Natural killer cell treated with Interleukin-12 subunit alpha and Interleukin-12 subunit beta and Interleukin-15 and Interleukin-18, amount 100 ng/mL, for 72 hours (primary cell): Measurements from ENCODE around the gene ARPP21. TPM values are rescaled to one million over a fixed set of nuclear protein-coding genes. Genes with fewer than 3 reads are reported as not detected.

Experiments used
- ATAC-seq, 2 donors: fragments of 150-1000 bp; cut with Tn5 transposase in 1 of 2; sonication (Bioruptor Pico), chemical (Tn5 transposase) in 1 of 2; 2 replicates each; pipeline ENCODE4 v1.10.0; 2021
- DNase-seq: peaks from one replicate; pipeline ENCODE4 v3.0.0; 2022; ENCODE audit warnings: low spot score
- H3K27ac Mint-ChIP-seq, 2 donors: 1 replicate in 1 of 2; 2 replicates in 1 of 2; pipeline ENCODE4 v1.8.0; 2022; ENCODE audit warnings: mixed read lengths in 2 of 2, mild to moderate bottlenecking in 1 of 2, moderate library complexity in 1 of 2
- H3K27me3 Mint-ChIP-seq, 2 donors: 1 replicate in 1 of 2; 2 replicates in 1 of 2; pipeline ENCODE4 v1.8.0; 2022; ENCODE audit warnings: mixed read lengths in 2 of 2
- H3K36me3 Mint-ChIP-seq: one replicate; pipeline ENCODE4 v1.8.0; 2022; ENCODE audit warnings: mixed read lengths
- H3K4me1 Mint-ChIP-seq, 2 donors: 1 replicate in 1 of 2; 2 replicates in 1 of 2; pipeline ENCODE4 v1.8.0; 2022; ENCODE audit warnings: low read depth in 2 of 2, mixed read lengths in 2 of 2, mild to moderate bottlenecking in 1 of 2
- H3K4me3 Mint-ChIP-seq: one replicate; pipeline ENCODE4 v1.8.0; 2022; ENCODE audit warnings: mixed read lengths
- H3K9me3 Mint-ChIP-seq: 2 replicates; pipeline ENCODE4 v1.8.0; 2022; ENCODE audit warnings: mixed read lengths
- total RNA-seq, 2 donors: library from RNA; stranded (reverse); gene quantifications; one replicate each; pipeline ENCODE4 v1.2.3, GENCODE V29; 2022

ARPP21 gene
- total RNA-seq, 2 donors from 2014 or later = not detected

DNA sequence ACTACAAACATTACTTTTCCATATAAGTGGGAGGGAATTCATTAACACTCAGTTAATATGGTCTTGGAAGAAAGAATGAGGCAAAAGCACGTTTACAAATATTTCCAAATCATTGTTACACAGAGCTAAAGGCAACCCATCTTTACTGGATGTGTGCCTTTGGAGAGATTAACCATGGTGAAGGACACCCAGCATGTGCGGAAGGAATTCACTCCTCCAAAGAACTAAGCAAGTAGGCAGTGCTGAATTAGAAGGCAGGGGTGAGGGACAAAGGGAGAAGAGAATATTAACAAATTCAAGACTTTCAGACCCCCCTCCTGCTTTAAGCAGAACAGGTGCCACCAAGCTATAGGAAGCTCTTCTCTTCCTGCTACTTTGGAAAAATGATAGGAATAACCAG, 10.1 kb downstream of the ARPP21 start:
- no peaks in the 10 kb centered on the region for H3K36me3 Mint-ChIP-seq
- DNase-seq (no peak), ATAC-seq (no peak)
- no peaks in the 10 kb centered on the region for H3K27me3 Mint-ChIP-seq
- H3K4me3 Mint-ChIP-seq = no peak overlapping the region
- H3K27ac Mint-ChIP-seq = no peak overlapping the region
- no peaks in the 10 kb centered on the region for H3K4me1 Mint-ChIP-seq
- H3K9me3 Mint-ChIP-seq = peaks cover 4% of the 10 kb centered on the region

DNA sequence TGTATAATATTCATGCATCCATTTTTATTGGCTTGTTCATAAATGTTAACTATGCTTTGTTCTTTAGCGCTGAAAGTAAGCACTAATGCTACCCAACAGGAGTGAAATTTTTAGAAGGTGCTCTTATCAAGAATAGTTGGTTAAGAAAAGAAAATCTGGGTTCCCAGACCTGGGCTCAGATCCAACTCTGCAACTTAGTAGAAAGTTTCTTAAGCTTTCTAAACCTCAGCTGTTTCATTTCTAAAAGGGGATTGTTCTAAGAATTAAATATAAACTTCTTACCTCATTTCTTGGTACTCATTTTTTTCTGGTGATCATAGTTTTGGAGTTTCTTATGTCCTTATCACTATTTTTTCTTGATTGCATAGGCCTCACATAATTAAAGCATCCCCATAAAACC, 12.1 kb downstream of the ARPP21 start:
- H3K27me3 Mint-ChIP-seq = no peaks in the 10 kb centered on the region
- no peaks in the 10 kb centered on the region for H3K36me3 Mint-ChIP-seq

DNA sequence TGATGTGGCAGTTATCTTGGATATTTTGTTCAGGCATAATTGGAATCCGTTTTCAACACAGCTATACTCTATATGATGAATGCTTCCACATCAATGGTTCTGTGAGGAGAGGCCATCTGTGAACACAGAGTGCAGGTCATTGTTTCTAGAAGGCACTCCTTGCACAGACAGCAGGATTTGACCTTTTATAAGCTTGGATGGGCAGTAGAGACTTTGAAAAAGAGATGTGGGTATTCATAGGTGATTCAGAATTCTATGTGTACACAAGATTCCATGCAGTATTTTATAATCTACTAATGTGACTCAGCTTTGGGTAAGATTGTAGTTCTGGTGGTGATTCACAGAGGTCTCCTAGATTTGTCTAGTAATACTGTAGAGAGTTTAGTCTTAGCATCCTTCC, 12.5 kb downstream of the ARPP21 start:
- H3K36me3 Mint-ChIP-seq = no peaks in the 10 kb centered on the region
- H3K9me3 Mint-ChIP-seq = peaks cover 4% of the 10 kb centered on the region
- H3K27me3 Mint-ChIP-seq = no peaks in the 10 kb centered on the region
- DNase-seq = no peak
- no peak overlapping the region for H3K27ac Mint-ChIP-seq
- H3K4me3 Mint-ChIP-seq = no peak overlapping the region
- no peak for ATAC-seq
- no peaks in the 10 kb centered on the region for H3K4me1 Mint-ChIP-seq

More for the DNA sequence above, 12.1 kb downstream of the ARPP21 start:
- Mint-ChIP-seq H3K9me3 (peaks cover 4% of the 10 kb centered on the region), H3K27ac (no peak overlapping the region), H3K4me1 (no peaks in the 10 kb centered on the region), H3K4me3 (no peak overlapping the region)
- ATAC-seq (no peak), DNase-seq (no peak)

DNA sequence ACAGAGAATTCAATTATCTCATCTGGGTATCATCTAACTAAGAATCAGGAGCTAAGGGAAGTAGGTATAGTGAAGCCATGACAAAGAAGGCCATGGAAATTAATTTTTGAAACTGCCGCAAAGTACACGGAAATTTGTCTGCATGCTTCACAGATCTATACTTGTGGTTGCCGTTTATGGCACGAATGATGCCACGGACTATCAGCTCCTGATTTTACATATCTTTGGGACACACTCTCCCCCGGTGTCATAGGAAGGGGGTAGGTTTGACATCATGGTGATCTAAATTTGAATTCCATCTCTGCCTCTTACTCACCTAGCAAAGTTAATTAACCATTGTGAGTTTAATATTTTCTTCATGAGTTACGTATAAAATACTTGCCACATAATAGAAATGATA, 14.0 kb downstream of the ARPP21 start:
- no peak for ATAC-seq
- H3K27ac Mint-ChIP-seq = no peak overlapping the region
- no peak overlapping the region for H3K4me3 Mint-ChIP-seq
- H3K27me3 Mint-ChIP-seq = no peaks in the 10 kb centered on the region
- peaks cover 4% of the 10 kb centered on the region for H3K9me3 Mint-ChIP-seq
- no peak for DNase-seq
- H3K4me1 Mint-ChIP-seq = no peaks in the 10 kb centered on the region
- no peaks in the 10 kb centered on the region for H3K36me3 Mint-ChIP-seq

DNA sequence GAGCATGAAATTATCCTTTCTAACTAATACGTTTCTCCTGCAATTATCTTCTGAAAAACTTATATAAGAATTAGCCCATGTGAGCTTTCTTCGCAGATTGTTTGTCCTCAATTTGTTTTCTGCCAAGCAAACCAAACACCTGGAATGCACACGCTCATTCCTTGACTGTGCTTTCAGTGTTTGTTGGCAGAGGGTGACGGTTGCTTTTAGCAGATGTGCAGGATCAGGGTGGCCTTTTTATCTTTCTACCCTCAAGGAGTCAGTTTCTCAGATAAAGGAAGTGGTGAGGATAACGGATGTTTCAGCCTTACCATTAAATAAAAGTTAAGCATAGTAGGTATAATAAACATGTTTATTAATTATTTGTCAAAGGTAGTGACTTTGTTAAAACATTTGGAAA, 15.2 kb downstream of the ARPP21 start:
- DNase-seq (no peak), ATAC-seq (no peak)
- Mint-ChIP-seq H3K4me1 (no peaks in the 10 kb centered on the region), H3K4me3 (no peak overlapping the region), H3K9me3 (peaks cover 4% of the 10 kb centered on the region), H3K27ac (no peak overlapping the region), H3K27me3 (no peaks in the 10 kb centered on the region), H3K36me3 (no peaks in the 10 kb centered on the region)

DNA sequence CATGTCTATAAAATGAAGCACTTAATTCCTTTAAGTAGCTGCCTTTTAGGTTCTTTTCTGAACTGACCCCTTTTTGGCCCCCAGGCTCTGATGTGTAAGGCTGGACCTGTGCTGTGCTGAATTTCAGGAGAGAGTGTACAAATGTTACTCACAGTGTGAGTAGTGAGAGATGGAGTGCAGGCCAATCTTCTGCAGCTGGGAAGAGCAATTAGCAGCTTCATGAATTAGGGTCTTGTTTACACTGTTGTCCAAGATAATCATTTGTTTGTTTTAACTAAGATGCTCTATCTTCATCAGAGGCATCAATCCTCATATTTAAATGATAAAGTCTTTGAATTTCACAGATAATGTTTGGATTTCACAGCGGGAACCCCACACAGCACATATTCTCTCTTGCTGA, 19.4 kb downstream of the ARPP21 start:
- DNase-seq = no peak
- ATAC-seq = no peak
- no peaks in the 10 kb centered on the region for H3K4me1 Mint-ChIP-seq
- H3K27ac Mint-ChIP-seq = no peak overlapping the region
- H3K27me3 Mint-ChIP-seq = no peaks in the 10 kb centered on the region
- no peak overlapping the region for H3K4me3 Mint-ChIP-seq
- H3K36me3 Mint-ChIP-seq = no peaks in the 10 kb centered on the region
- H3K9me3 Mint-ChIP-seq = no peaks in the 10 kb centered on the region

DNA sequence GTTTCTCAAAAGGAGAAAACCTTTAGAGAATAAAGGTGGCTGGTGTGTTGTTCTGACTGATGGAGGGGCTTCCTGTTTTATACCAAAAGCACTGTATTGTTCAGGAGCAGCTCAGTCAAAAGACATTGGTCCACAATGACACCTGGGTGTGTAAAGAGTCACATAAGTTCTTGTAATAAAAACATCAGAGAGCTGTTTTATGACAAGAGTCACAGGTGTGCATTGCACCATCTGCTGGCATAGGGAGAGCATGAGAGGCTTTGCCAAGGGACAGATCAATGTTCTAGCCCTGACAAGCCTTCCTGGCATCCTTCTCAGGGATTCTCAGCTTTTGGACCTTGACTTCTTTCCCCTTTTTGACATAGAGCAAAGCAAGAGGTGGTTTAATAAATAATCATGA, 20.4 kb downstream of the ARPP21 start:
- H3K9me3 Mint-ChIP-seq = no peaks in the 10 kb centered on the region
- no peaks in the 10 kb centered on the region for H3K36me3 Mint-ChIP-seq
- no peak overlapping the region for H3K4me3 Mint-ChIP-seq
- H3K27me3 Mint-ChIP-seq = no peaks in the 10 kb centered on the region
- DNase-seq (no peak), ATAC-seq (no peak)
- H3K4me1 Mint-ChIP-seq = no peaks in the 10 kb centered on the region
- H3K27ac Mint-ChIP-seq = no peak overlapping the region

DNA sequence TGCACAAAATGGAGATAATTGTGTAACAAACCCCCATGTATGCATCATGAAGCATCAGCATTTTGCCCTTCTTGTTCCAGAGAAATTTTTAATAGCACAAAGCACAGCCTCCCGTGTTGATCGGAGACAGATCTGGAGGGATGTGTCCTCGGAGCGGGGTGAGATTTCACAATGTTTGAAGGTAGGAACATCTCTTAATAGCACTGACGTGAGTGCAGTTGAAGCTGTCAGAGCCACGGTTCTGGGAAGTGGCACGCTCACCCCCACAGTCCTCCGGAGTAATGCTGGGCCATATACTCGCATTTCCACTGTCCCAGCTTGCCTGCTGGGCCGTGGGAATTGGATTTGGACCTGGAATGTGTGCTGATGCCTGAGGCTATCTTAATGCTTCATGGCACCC, 24.1 kb downstream of the ARPP21 start:
- ATAC-seq = no peak
- DNase-seq = no peak
- H3K4me1 Mint-ChIP-seq = no peaks in the 10 kb centered on the region
- H3K36me3 Mint-ChIP-seq = no peaks in the 10 kb centered on the region
- H3K27me3 Mint-ChIP-seq = no peaks in the 10 kb centered on the region
- H3K9me3 Mint-ChIP-seq = peaks cover 4% of the 10 kb centered on the region
- H3K4me3 Mint-ChIP-seq = no peak overlapping the region
- no peak overlapping the region for H3K27ac Mint-ChIP-seq

DNA sequence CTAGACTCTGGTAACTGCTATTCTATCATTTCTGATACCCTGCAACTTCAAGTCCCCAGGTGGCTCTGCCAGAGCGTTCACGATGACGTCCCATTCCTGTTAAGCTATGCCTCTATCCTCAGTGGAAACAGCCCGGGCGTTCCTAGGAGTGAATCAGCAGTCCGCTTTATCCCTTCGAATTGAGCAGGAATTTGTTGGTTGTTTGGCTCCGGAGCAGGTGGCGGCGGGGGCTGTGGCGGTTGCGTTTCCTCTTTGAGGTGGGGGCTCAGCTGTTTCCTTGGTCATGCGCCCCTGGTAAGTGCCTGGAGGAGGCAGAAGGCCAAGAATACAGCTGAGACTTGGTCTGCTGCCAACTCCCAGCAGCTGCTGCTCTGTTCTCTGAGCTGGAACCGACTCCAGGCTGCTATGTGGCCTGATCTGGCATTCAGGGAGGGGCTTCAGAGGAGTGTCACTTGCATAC, 25.2 kb downstream of the ARPP21 start:
- no peaks in the 10 kb centered on the region for H3K27me3 Mint-ChIP-seq
- H3K9me3 Mint-ChIP-seq = peaks cover 4% of the 10 kb centered on the region
- DNase-seq (no peak), ATAC-seq (no peak)
- H3K4me1 Mint-ChIP-seq = no peaks in the 10 kb centered on the region
- H3K36me3 Mint-ChIP-seq = no peaks in the 10 kb centered on the region
- no peak overlapping the region for H3K27ac Mint-ChIP-seq
- H3K4me3 Mint-ChIP-seq = no peak overlapping the region

DNA sequence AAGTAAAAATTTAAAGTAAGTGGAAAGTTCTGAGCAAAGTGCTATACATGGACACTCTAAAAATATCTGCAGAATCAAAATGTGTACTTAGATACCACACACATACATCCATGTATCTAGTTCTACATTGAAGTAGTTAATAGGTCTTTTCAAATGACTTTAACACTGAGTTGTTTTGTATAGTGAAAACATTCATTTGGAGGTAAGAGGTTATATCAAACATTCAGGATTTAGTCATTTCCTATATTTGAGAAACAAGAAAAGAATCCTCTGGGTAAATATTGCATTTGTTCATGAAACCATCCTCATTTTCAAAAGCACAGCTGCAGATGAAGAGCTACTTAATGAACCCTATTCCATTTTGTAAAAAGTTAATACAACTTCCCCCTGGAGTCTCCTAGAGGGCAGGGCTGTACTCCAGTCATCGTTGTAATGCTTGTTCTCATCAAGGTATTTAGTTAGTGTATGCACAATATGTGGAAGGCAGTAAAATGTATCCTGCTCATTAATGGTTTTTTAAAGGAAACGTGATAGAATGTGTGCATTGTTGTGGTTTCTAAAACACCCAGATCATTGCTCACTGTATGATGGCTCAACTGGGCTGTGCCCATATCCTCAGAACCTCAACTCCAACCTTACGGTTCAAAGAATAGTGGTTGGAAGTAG, 26.2 kb downstream of the ARPP21 start:
- no peaks in the 10 kb centered on the region for H3K4me1 Mint-ChIP-seq
- ATAC-seq (no peak), DNase-seq (no peak)
- H3K9me3 Mint-ChIP-seq = peaks cover 4% of the 10 kb centered on the region
- no peak overlapping the region for H3K27ac Mint-ChIP-seq
- no peaks in the 10 kb centered on the region for H3K27me3 Mint-ChIP-seq
- H3K36me3 Mint-ChIP-seq = no peaks in the 10 kb centered on the region
- H3K4me3 Mint-ChIP-seq = no peak overlapping the region

DNA sequence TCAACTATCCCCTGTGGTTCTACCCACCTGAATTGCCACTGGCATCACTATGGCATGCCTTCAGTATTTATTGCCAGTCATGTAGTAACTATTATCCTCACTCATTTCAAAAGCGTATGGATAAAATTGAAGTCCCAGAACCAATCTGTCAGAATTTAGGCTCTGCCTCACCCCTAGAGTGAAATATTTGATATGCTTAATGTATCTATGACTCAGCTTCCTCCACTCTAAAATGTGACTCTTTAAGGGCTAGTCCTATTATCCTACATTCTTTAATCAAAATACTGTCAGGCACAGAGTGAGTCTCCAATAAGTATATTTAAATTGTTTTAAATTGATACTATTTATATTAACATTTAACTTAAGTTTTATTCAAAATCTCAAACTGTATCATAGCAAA, 27.6 kb downstream of the ARPP21 start:
- no peaks in the 10 kb centered on the region for H3K4me1 Mint-ChIP-seq
- no peaks in the 10 kb centered on the region for H3K27me3 Mint-ChIP-seq
- ATAC-seq = no peak
- H3K27ac Mint-ChIP-seq = no peak overlapping the region
- H3K4me3 Mint-ChIP-seq = no peak overlapping the region
- DNase-seq = no peak
- H3K9me3 Mint-ChIP-seq = peaks cover 4% of the 10 kb centered on the region
- no peaks in the 10 kb centered on the region for H3K36me3 Mint-ChIP-seq

DNA sequence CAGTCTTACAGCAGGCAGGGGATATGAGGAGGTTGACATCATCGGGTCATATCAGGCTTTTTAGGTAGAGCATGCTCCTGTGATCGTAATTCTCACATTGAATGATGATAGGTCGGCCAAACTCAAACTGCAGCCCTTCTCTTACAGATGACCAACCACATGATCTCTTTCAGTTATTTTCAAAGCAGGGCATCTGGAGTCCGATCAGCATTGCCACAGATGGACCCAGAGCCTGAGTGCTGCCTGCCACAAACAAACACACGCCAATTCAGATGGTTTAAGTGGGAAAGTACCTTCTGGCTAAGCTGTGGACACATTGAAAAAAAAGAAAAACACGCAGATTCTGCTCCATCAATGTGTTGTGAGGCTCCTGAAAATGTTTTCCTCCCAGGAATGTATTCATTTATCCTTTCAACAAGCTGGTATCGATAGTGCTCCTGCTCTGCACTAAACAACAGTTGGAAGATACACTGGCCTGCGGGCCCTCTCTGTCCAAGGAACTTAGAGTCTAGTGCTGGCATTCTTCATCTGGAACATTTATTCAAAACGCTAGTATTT, 31.2 kb downstream of the ARPP21 start:
- H3K27ac Mint-ChIP-seq = no peak overlapping the region
- no peak for DNase-seq
- no peaks in the 10 kb centered on the region for H3K36me3 Mint-ChIP-seq
- H3K4me1 Mint-ChIP-seq = no peaks in the 10 kb centered on the region
- no peak overlapping the region for H3K4me3 Mint-ChIP-seq
- peaks cover 4% of the 10 kb centered on the region for H3K9me3 Mint-ChIP-seq
- no peaks in the 10 kb centered on the region for H3K27me3 Mint-ChIP-seq
- no peak for ATAC-seq

DNA sequence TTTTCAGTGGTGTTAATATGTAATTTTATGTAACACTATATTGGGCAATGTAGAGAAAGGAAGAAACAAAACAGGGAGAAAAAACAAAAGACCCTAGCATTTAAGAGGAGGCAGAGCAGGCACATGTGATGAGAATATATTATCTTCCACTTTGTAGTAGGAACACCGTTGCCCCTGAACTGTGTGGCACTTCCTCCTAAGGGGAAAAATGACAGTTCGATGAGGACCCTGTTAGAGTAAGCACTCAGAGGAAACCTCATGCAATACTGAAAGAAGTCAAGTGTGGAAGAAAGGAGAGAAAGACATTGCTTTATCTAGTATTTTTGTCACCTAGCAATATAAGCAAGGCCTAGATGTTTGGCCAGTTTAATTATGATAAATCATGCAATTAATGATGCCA, 32.2 kb downstream of the ARPP21 start:
- Mint-ChIP-seq H3K4me3 (no peak overlapping the region), H3K4me1 (no peaks in the 10 kb centered on the region), H3K9me3 (peaks cover 6% of the 10 kb centered on the region), H3K27me3 (no peaks in the 10 kb centered on the region), H3K36me3 (no peaks in the 10 kb centered on the region), H3K27ac (no peak overlapping the region)
- ATAC-seq = no peak
- DNase-seq = no peak

DNA sequence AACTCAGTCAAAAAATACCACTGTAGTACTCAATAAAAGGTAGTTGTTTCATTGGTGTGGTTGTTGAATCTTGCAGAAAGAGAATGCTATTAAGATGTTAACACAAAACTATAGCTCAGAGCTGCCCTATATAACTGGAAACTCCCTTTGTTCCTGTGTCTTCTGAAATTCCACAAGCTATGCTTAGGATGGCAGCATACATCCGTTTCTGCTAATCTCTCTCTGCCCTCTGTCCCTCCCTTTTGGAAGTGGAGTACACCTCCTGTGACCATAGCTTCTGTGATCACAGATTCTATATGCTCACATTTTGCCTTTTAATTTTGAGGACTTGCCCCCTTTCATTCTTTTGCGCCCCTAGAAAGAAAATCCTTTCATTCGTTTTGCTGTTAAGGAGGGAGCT, 33.7 kb downstream of the ARPP21 start:
- H3K36me3 Mint-ChIP-seq = no peaks in the 10 kb centered on the region
- H3K27ac Mint-ChIP-seq = no peak overlapping the region
- H3K27me3 Mint-ChIP-seq = no peaks in the 10 kb centered on the region
- no peaks in the 10 kb centered on the region for H3K4me1 Mint-ChIP-seq
- no peak overlapping the region for H3K4me3 Mint-ChIP-seq
- no peak for ATAC-seq
- DNase-seq = no peak
- H3K9me3 Mint-ChIP-seq = peaks cover 3% of the 10 kb centered on the region
